Measurements from ENCODE around the gene SLC25A28.

The SLC25A28 gene, protein sequence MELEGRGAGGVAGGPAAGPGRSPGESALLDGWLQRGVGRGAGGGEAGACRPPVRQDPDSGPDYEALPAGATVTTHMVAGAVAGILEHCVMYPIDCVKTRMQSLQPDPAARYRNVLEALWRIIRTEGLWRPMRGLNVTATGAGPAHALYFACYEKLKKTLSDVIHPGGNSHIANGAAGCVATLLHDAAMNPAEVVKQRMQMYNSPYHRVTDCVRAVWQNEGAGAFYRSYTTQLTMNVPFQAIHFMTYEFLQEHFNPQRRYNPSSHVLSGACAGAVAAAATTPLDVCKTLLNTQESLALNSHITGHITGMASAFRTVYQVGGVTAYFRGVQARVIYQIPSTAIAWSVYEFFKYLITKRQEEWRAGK

DNA sequence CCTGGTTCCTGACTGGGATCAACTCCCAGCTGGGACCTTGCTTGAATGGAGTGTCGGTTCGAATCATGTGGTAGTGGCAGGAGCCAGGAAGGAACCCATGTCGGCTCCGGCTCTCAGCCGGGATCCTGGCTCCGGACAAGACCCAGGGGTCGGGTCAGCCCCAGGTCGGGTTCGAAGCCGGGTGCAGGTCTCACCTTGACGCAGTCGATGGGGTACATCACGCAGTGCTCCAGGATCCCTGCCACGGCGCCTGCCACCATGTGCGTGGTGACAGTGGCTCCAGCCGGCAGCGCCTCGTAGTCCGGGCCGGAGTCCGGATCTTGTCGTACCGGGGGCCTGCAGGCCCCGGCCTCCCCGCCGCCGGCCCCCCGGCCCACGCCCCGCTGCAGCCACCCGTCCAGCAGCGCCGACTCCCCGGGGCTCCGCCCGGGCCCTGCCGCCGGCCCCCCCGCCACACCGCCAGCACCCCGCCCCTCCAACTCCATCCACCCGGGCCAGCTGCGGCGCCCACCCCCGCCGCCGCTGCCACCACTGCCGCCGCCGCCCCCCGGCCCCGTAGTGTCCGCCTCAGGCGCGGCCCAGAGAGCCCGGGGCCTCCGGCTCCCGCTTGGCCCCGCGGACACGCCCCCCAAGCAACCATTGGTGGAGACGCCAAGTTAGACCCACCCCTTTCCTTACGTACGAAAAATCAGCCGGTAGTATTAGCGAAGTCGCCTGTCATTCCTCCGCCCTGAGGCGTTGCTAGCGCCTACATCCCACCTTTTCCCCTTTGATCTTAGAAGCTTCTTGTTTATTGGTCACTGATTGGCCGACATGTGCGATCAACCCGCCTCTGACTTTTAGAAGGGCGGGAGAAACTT is at the start of gene SLC25A28:
SLC25A28 (minus strand) TSS at position 589 of the 860 bp plus-strand sequence; CDS start at position 485, 104 bp downstream.
- DNase-seq, result peak; percentile 100

- DNase-seq, result peak; percentile 93
Observed at GRCh38 chr10:99667108-99667751, 47.0 kb upstream of the SLC25A28 start.

- no peak for DNase-seq
Observed at GRCh38 chr10:99665304-99665703, 45.1 kb upstream of the SLC25A28 start.

GRCh38 chr10:99661377-99661763 is 41.1 kb upstream of the SLC25A28 start:
- peak; percentile 93 for DNase-seq

GRCh38 chr10:99660662-99661376 is 40.6 kb upstream of the SLC25A28 start:
- DNase-seq, result no peak

DNA sequence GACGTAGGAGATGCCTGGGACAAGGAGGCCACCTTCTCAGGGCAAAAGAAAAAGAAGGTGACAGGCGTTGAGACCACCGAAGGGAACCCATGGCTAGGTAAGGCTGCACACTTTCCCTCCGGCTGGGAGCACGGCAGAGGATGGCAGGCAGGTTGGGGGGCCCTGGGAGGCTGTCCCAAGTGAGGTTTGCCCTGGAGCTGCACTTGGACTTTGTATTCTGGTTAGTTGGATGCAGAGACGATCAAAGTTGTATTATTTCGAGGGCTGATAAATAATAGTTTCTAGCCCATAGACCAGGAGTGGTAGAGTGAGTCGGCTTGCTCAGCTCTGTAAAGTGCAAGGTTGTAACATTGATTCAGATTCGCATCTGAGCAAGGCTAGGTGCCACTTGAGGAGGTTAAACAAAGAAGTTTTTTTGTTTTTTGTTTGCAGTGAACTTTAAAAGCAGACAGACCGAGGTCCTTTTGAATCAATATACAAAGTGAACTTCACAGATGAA is 39.7 kb upstream of the SLC25A28 start:
- DNase-seq, result no peak

DNA sequence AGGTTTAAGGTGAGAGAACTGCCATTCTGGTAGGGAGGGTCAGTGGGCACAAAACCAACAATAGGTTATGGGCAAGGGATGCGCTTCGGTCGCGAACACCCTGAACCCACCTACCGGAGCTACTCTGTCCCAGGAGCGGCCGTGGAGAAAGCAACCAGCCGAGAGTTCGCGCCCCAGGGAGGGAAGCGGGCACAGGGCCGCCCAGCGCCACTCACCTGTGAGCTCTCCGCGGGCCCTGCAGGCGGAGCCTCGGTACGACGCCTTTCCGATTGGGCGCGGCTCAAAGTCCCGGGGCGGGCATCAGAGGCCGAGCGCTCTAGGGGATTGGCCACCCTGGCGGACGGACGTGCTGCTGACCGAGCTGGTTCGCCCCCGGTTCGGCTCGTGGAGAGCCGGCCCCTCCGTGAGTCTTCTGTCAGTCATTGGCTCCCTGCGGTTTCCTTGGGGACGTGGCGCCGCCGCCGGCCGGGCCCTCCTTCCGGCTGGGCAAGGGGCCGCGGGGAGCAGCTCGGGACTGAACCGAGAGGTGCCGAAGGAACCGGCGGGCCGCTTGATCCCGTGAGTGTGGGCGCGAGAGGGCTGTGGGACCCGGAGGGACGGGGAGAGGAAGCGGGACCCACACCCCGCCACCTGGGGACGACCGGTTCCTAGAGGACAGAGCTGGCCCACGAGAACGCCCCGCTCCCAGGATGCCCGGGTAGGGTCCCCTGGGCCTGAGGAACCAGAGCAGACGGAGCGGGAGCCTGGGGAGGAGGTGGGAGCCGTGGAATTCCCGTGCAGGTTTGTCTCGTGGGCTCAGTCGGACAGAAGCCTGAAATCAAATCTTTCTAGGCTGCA is 39.0 kb upstream of the SLC25A28 start, which contains the start of gene ENTPD7:
ENTPD7 (plus strand) TSS at position 479 of the 837 bp plus-strand sequence. CDS start 448 bp downstream, outside the sequence.
- DNase-seq, result peak; percentile 97

GRCh38 chr10:99658622-99659030 is 38.4 kb upstream of the SLC25A28 start:
- DNase-seq, result peak; percentile 48

DNA sequence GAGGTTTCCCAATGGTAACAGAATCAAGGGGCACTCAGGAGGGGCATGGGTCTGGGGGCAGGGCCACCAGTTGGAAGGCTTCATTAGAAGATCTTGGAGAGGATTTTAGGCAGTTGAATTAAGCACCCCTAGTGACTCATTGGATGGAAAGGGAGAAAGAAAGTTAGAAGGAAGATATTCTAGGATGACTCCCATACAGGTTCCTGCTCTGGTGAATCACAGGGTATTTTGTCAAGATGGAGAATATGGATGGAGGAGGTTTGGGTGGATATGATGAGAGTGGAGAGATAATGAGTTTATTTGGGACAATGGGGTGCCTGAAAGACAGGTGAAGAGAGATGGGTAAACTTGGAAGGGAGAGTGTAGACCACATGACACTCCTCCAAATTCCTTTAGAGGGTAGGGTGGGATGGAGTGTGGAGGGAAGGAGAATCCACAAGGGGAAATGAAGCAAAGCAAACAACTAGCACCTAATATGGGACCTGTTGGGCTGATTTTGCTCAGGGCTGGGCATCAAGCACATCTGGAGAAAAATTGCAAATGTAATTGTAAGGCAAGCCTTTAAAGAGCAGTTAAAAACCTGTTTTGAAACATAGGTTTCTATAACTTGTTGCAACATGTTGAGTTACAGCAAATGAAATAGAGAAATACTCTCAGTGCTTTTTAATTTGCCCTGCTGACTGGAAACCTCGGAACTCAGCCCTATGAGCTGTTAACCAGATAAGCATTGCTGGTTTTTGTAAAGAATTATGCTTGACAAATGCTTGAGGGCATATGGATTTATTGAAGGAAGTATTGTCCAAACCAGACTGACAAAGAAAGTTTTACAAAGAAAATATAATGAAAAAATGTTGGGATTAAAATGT is 36.2 kb upstream of the SLC25A28 start:
- no peak for DNase-seq

- no peak for DNase-seq
Observed at GRCh38 chr10:99654390-99655175, 34.3 kb upstream of the SLC25A28 start.

- no peak for DNase-seq
Observed at GRCh38 chr10:99652800-99653390, 32.7 kb upstream of the SLC25A28 start.

GRCh38 chr10:99648717-99649116 is 28.5 kb upstream of the SLC25A28 start:
- no peak for DNase-seq

DNA sequence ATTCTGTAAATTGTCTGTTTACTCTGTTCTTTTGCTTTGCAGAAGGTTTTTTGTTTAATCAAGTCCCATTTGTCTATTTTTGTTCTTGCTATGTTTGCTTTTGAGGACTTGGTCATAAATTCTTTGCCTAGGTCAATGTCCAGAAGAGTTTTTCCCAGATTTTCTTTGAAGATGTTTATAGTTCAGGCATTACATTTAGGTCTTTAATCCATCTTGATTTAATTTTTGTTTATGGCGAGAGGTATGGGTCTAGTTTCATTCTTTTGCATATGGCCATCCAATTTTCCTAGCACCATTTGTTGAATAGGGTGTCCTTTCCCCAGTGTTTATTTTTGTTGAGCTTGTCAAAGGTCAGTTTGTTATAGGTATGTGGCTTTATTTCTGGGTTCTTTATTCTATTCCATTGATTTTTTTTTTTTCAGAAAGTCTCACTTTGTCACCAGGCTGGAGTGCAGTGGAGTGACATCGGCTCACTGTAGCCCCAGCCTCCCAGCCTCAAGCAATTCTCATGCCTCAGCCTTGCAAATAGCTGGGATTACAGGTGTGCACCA is 27.4 kb upstream of the SLC25A28 start:
- DNase-seq, result no peak

- DNase-seq, result no peak
Observed at GRCh38 chr10:99633832-99634231, 13.6 kb upstream of the SLC25A28 start.

- peak; percentile 34 for DNase-seq
Observed at GRCh38 chr10:99631496-99631895, 11.3 kb upstream of the SLC25A28 start.

GRCh38 chr10:99630991-99631390 is 10.8 kb upstream of the SLC25A28 start:
- no peak for DNase-seq

- peak; percentile 56 for DNase-seq
Observed at GRCh38 chr10:99630433-99630832, 10.2 kb upstream of the SLC25A28 start.

GRCh38 chr10:99629625-99629978 is 9.4 kb upstream of the SLC25A28 start:
- DNase-seq, result no peak

Measured in EL (cell line).